DND-41 (cell line): ENCODE data around the gene GABRB3.

Experiments used
- ATAC-seq: fragments of 200-7000 bp; cut with Tn5 transposase; 3 replicates; pipeline ENCODE4 v1.9.1; 2021; ENCODE audit warnings: low read depth; ENCODE audit not compliant: insufficient read depth
- DNase-seq: peaks from one replicate; pipeline ENCODE4 v3.0.0-alpha.2; 2020
- H2AFZ ChIP-seq: 2 replicates; pipeline ENCODE4 v1.6.0; 2012; ENCODE audit warnings: low read depth, low read length
- H3K27ac ChIP-seq: 2 replicates; pipeline ENCODE4 v1.5.1; 2012; ENCODE audit warnings: low read length, inconsistent platforms
- H3K27me3 ChIP-seq: fragments of 200-600 bp; sonication (generic); 2 replicates; pipeline ENCODE4 v1.6.0; 2012; ENCODE audit warnings: low read length, mild to moderate bottlenecking, inconsistent platforms; ENCODE audit not compliant: insufficient read depth, poor library complexity
- H3K36me3 ChIP-seq: 2 replicates; pipeline ENCODE4 v1.5.1; 2012; ENCODE audit warnings: low read length, inconsistent platforms; ENCODE audit not compliant: insufficient read depth
- H3K4me1 ChIP-seq: 2 replicates; pipeline ENCODE4 v1.5.1; 2012; ENCODE audit warnings: mild to moderate bottlenecking, low read length; ENCODE audit not compliant: insufficient read depth
- H3K4me2 ChIP-seq: 2 replicates; pipeline ENCODE4 v1.6.0; 2012; ENCODE audit warnings: mild to moderate bottlenecking, moderate library complexity, low read length, inconsistent platforms; ENCODE audit not compliant: insufficient read depth
- H3K4me3 ChIP-seq, 2 experiments: fragments of 200-600 bp in 1 of 2; shearing (Covaris generic) in 1 of 2; 2 replicates each; pipeline ENCODE4 v1.5.1; 2012 to 2016; ENCODE audit warnings: inconsistent platforms in 2 of 2, low read length in 2 of 2, mild to moderate bottlenecking in 2 of 2, low read depth in 1 of 2, moderate library complexity in 1 of 2
- H3K79me2 ChIP-seq: 2 replicates; pipeline ENCODE4 v1.6.0; 2012; ENCODE audit warnings: low read length, inconsistent platforms; ENCODE audit not compliant: insufficient read depth
- H3K9ac ChIP-seq: 2 replicates; pipeline ENCODE4 v1.6.0; 2012; ENCODE audit warnings: low read depth, mild to moderate bottlenecking, inconsistent platforms, low read length, moderate library complexity
- H3K9me3 ChIP-seq: 2 replicates; pipeline ENCODE4 v1.5.1; 2012; ENCODE audit warnings: low read length, moderate library complexity, mild to moderate bottlenecking, inconsistent platforms; ENCODE audit not compliant: insufficient read depth, severe bottlenecking
- H4K20me1 ChIP-seq: 2 replicates; pipeline ENCODE4 v1.6.0; 2012; ENCODE audit warnings: low read length; ENCODE audit not compliant: insufficient read depth
- EZH2 ChIP-seq: IDR thresholded peaks from 3 replicates; pipeline ENCODE4 v1.6.1; 2012; ENCODE audit warnings: borderline replicate concordance, low read depth, mild to moderate bottlenecking, moderate library complexity, low read length, inconsistent platforms; ENCODE audit not compliant: severe bottlenecking
- TF ChIP-seq, protein P1 (sequence below): IDR thresholded peaks from 2 replicates; pipeline ENCODE4 v1.5.1; 2012; ENCODE audit warnings: borderline replicate concordance, low read length, moderate library complexity, mild to moderate bottlenecking; ENCODE audit not compliant: poor library complexity, severe bottlenecking; ENCODE audit errors: extremely low read depth

The GABRB3 gene

GRCh38 chr15:26648676-26649075 is 124.2 kb downstream of the GABRB3 start:
- H4K20me1 ChIP-seq: no peaks in the 10 kb centered on the region
- H3K4me2 ChIP-seq: no peak overlapping the region
- TF ChIP-seq EZH2: no peak
- TF ChIP-seq, protein P1, sequence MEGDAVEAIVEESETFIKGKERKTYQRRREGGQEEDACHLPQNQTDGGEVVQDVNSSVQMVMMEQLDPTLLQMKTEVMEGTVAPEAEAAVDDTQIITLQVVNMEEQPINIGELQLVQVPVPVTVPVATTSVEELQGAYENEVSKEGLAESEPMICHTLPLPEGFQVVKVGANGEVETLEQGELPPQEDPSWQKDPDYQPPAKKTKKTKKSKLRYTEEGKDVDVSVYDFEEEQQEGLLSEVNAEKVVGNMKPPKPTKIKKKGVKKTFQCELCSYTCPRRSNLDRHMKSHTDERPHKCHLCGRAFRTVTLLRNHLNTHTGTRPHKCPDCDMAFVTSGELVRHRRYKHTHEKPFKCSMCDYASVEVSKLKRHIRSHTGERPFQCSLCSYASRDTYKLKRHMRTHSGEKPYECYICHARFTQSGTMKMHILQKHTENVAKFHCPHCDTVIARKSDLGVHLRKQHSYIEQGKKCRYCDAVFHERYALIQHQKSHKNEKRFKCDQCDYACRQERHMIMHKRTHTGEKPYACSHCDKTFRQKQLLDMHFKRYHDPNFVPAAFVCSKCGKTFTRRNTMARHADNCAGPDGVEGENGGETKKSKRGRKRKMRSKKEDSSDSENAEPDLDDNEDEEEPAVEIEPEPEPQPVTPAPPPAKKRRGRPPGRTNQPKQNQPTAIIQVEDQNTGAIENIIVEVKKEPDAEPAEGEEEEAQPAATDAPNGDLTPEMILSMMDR: no peak
- no peak overlapping the region for H3K9ac ChIP-seq
- H3K79me2 ChIP-seq: no peaks in the 10 kb centered on the region
- ATAC-seq: no peak
- no peaks in the 10 kb centered on the region for H3K27me3 ChIP-seq
- H3K9me3 ChIP-seq: peaks cover 7% of the 10 kb centered on the region
- H3K36me3 ChIP-seq: no peaks in the 10 kb centered on the region
- H2AFZ ChIP-seq: no peak overlapping the region
- no peak for DNase-seq
- no peak overlapping the region for H3K4me3 ChIP-seq
- no peaks in the 10 kb centered on the region for H3K4me1 ChIP-seq
- H3K27ac ChIP-seq: no peak overlapping the region

DNA sequence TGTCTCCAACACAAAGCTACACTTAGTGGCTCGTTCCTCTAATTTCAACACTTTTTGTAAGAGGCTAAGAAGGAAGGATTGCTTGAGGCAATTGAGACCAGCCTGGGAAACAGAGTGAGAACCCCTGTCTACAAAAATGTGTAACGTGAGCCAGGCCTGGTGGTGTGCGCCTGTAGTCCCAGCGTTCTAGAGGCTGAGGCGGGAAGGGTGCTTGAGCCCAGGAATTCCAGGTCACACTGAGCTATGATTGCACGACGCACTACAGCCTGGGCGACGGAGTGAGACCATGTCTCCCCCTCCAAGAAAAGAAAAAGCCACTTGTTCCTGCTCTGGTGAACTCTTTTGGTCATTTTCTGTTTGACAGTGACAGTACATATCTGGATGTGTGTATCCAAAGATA is 127.9 kb downstream of the GABRB3 start:
- Histone ChIP-seq H3K27me3 (no peaks in the 10 kb centered on the region), H3K4me1 (no peaks in the 10 kb centered on the region), H3K79me2 (no peaks in the 10 kb centered on the region), H3K4me3 (no peak overlapping the region), H2AFZ (no peak overlapping the region), H3K9me3 (peaks cover under 1% of the 10 kb centered on the region), H3K9ac (no peak overlapping the region), H4K20me1 (no peaks in the 10 kb centered on the region), H3K36me3 (no peaks in the 10 kb centered on the region), H3K4me2 (no peak overlapping the region), H3K27ac (no peak overlapping the region)
- ATAC-seq (no peak), DNase-seq (no peak)
- TF ChIP-seq, protein P1: no peak
- no peak for TF ChIP-seq EZH2

DNA sequence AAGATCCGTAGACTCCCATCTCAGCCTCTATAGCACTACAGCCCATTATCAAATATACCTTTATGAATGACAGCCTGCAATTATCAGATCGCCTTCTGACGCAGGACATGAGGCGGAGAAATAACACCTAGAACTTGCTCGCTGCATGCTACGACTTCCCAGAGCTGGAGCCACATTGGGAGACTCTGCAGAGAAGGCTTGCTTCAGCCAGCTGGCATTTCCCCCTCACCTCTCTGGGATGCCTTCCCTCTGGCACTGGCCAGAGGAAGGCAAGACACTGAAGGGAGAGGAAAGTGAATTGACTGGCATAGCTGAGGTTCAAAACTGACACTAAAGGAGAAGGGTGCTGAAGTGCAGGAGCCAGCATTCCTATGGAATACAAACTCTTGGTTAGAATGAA is 131.7 kb downstream of the GABRB3 start:
- no peak for TF ChIP-seq EZH2
- TF ChIP-seq, protein P1: no peak

GRCh38 chr15:26640601-26641000 is 132.3 kb downstream of the GABRB3 start:
- no peak overlapping the region for H3K4me3 ChIP-seq

More for the DNA sequence above, 131.7 kb downstream of the GABRB3 start:
- no peaks in the 10 kb centered on the region for H3K9me3 ChIP-seq
- no peak for DNase-seq
- no peak for ATAC-seq
- no peak overlapping the region for H2AFZ ChIP-seq
- H3K4me2 ChIP-seq: no peak overlapping the region
- no peak overlapping the region for H3K9ac ChIP-seq
- H3K36me3 ChIP-seq: no peaks in the 10 kb centered on the region
- no peaks in the 10 kb centered on the region for H3K4me1 ChIP-seq
- H3K27me3 ChIP-seq: no peaks in the 10 kb centered on the region
- H3K27ac ChIP-seq: no peak overlapping the region
- no peaks in the 10 kb centered on the region for H4K20me1 ChIP-seq
- no peaks in the 10 kb centered on the region for H3K79me2 ChIP-seq
- no peak overlapping the region for H3K4me3 ChIP-seq

More at GRCh38 chr15:26640601-26641000, 132.3 kb downstream of the GABRB3 start:
- H3K9me3 ChIP-seq: no peaks in the 10 kb centered on the region
- H3K9ac ChIP-seq: no peak overlapping the region
- H2AFZ ChIP-seq: no peak overlapping the region
- ATAC-seq: no peak
- DNase-seq: no peak
- no peaks in the 10 kb centered on the region for H3K36me3 ChIP-seq
- H3K4me1 ChIP-seq: no peaks in the 10 kb centered on the region
- H4K20me1 ChIP-seq: no peaks in the 10 kb centered on the region
- no peaks in the 10 kb centered on the region for H3K27me3 ChIP-seq
- no peak overlapping the region for H3K4me2 ChIP-seq
- no peaks in the 10 kb centered on the region for H3K79me2 ChIP-seq
- no peak overlapping the region for H3K27ac ChIP-seq
- TF ChIP-seq, protein P1: no peak
- no peak for TF ChIP-seq EZH2
